HPDE6-E6E7 (cell line): Measurements from ENCODE around the gene ASPM.

Experiments used
- DNase-seq: peaks from one replicate; pipeline ENCODE4 v3.0.0; 2011; ENCODE audit warnings: missing footprints; ENCODE audit errors: extremely low spot score

The ASPM gene

GRCh38 chr1:197146101-197147095 is at the start of gene ASPM:
Gene ASPM, minus strand, starts transcription at chr1:197146669. Its CDS starts 232 bp downstream, at chr1:197146437.
- peak; percentile 90 for DNase-seq

GRCh38 chr1:197195100-197195499 is 48.6 kb upstream of the ASPM start:
- no peak for DNase-seq

- DNase-seq, result no peak
Observed at GRCh38 chr1:197184190-197184589, 37.7 kb upstream of the ASPM start.

GRCh38 chr1:197183195-197183748 is 36.8 kb upstream of the ASPM start:
- DNase-seq, result no peak

GRCh38 chr1:197182716-197183115 is 36.2 kb upstream of the ASPM start:
- no peak for DNase-seq

- DNase-seq, result no peak
Observed at GRCh38 chr1:197181982-197182381, 35.5 kb upstream of the ASPM start.

- peak; percentile 5 for DNase-seq
Observed at GRCh38 chr1:197180252-197180878, 33.9 kb upstream of the ASPM start.

- DNase-seq, result no peak
Observed at GRCh38 chr1:197178998-197179397, 32.5 kb upstream of the ASPM start.

- no peak for DNase-seq
Observed at GRCh38 chr1:197174818-197175217, 28.3 kb upstream of the ASPM start.

GRCh38 chr1:197173571-197174507 is 27.4 kb upstream of the ASPM start:
- no peak for DNase-seq

- DNase-seq, result no peak
Observed at GRCh38 chr1:197171531-197171930, 25.1 kb upstream of the ASPM start.

GRCh38 chr1:197170538-197170937 is 24.1 kb upstream of the ASPM start:
- no peak for DNase-seq

GRCh38 chr1:197159461-197159860 is 13.0 kb upstream of the ASPM start:
- DNase-seq, result no peak

- no peak for DNase-seq
Observed at GRCh38 chr1:197156692-197157091, 10.2 kb upstream of the ASPM start.

- no peak for DNase-seq
Observed at GRCh38 chr1:197152662-197153061, 6.2 kb upstream of the ASPM start.

GRCh38 chr1:197151185-197151584 is 4.7 kb upstream of the ASPM start:
- DNase-seq, result no peak

GRCh38 chr1:197150336-197151005 is 4.0 kb upstream of the ASPM start:
- no peak for DNase-seq

GRCh38 chr1:197149340-197149739 is 2.9 kb upstream of the ASPM start:
- no peak for DNase-seq

GRCh38 chr1:197145446-197146024 is 934 bp downstream of the ASPM start:
- no peak for DNase-seq

- DNase-seq, result peak; percentile 9
Observed at GRCh38 chr1:197144570-197145325, 1.7 kb downstream of the ASPM start.
